Activated T-helper 2 cell treated with anti-CD3 and anti-CD28 coated beads, Interferon-gamma antibody, Interleukin-2, Interleukin-4, amounts not matched to agents 10 μg/mL and 5 μg/mL and 100 μg/mL, durations not matched to agents 14 hours and 24 hours and 36 hours (primary cell): ENCODE results near the gene MAPK14. TPM values are rescaled to one million over a fixed set of nuclear protein-coding genes. Genes with fewer than 3 reads are reported as not detected.
A peak's percentile ranks its signal among the peaks of the same experiment; 100 is the strongest.

Experiments used
- DNase-seq: peaks from one replicate; pipeline ENCODE4 v3.0.0; 2021; ENCODE audit warnings: low spot score
- H3K27ac Mint-ChIP-seq: one replicate; pipeline ENCODE4 v1.8.0; 2021; ENCODE audit warnings: mixed read lengths
- H3K27me3 Mint-ChIP-seq: one replicate; pipeline ENCODE4 v1.8.0; 2021; ENCODE audit warnings: low read depth, mixed read lengths
- H3K36me3 Mint-ChIP-seq: one replicate; pipeline ENCODE4 v1.8.0; 2021; ENCODE audit warnings: low read depth, mixed read lengths
- H3K4me1 Mint-ChIP-seq: one replicate; pipeline ENCODE4 v1.8.0; 2021; ENCODE audit warnings: low read depth, mixed read lengths
- H3K4me3 Mint-ChIP-seq: one replicate; pipeline ENCODE4 v1.8.0; 2021; ENCODE audit warnings: low read depth, mild to moderate bottlenecking, moderate library complexity, mixed read lengths
- H3K9me3 Mint-ChIP-seq: one replicate; pipeline ENCODE4 v1.8.0; 2021; ENCODE audit warnings: mixed read lengths
- intact Hi-C: fragments of 100-400 bp; cut with micrococcal nuclease; formaldehyde crosslinking; loops from one replicate; pipeline ENCODE4 v1.15.1; 2023
- total RNA-seq: library from RNA; stranded (reverse); gene quantifications from 2 replicates; pipeline ENCODE4 v1.2.3, GENCODE V29; 2022

Gene MAPK14
- total RNA-seq, 1 donor from 2014 or later, result 44.3 TPM

DNA sequence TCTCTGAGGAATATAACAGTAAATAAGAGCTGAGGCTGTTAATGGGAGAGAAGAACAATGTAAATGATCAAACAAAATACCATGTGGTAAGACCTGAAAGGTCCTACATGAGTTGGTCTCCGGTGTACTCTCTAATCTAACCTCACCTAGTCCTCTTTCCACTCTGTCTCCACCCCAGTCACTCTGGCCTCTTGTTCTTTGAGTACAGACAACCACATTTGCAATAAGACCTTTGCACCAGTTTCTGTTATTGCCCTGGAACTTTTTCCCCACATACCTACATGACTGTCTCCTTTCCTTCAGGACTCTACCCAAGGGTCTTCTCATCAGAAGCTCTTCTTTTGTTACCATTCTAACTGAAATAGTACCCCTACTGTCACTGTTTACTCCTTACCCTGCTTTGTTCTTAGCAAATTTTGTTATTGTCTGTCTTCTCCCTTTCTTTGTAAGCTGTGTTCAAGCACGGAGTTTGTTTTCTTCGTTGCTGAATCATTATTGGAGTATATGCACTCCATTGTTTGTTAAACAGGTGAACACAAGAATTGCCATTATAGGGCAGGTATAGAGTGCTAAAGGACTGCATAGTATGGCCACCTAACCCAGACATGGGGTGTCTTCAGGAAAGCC, 37.3 kb downstream of the MAPK14 start:
- Mint-ChIP-seq H3K27ac (peak overlapping the region; percentile 2), H3K36me3 (peaks cover 31% of the 10 kb centered on the region), H3K4me3 (no peak overlapping the region), H3K4me1 (peaks cover 29% of the 10 kb centered on the region), H3K9me3 (no peaks in the 10 kb centered on the region), H3K27me3 (no peaks in the 10 kb centered on the region)
- no peak for DNase-seq
- intact Hi-C loops, result no loop called here

GRCh38 chr6:36065916-36066315, 38.3 kb downstream of the MAPK14 start:
- Mint-ChIP-seq H3K36me3 (peaks cover 20% of the 10 kb centered on the region), H3K27ac (no peak overlapping the region), H3K27me3 (no peaks in the 10 kb centered on the region), H3K9me3 (no peaks in the 10 kb centered on the region), H3K4me3 (no peak overlapping the region), H3K4me1 (peaks cover 31% of the 10 kb centered on the region)
- DNase-seq, result no peak
- intact Hi-C loops, result no loop called here

GRCh38 chr6:36066817-36067216, 39.2 kb downstream of the MAPK14 start:
- Mint-ChIP-seq H3K27ac (no peak overlapping the region), H3K9me3 (no peaks in the 10 kb centered on the region), H3K4me3 (no peak overlapping the region), H3K36me3 (peaks cover 12% of the 10 kb centered on the region), H3K27me3 (no peaks in the 10 kb centered on the region), H3K4me1 (peaks cover 31% of the 10 kb centered on the region)
- no peak for DNase-seq
- intact Hi-C loops, result no loop called here

GRCh38 chr6:36067374-36068011, 39.9 kb downstream of the MAPK14 start:
- no peak overlapping the region for H3K27ac Mint-ChIP-seq

DNA sequence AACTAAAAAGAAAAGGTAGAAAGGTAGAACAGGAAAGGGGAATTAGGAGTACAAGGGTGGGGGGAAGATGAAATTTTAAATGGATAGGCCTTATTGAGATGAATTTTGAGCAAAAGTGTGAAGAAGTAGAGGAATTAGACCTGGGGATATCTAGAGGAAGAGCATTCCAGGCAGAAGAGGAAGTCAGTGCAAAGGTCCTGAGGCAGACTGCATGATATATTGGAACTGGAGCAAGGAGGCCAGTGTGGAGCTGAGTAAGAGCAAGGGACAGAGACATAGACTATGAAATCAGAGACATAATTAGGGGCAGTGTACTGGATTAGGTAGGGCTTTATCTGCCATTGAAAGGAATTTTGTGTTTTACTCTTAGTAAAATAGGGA, 40.4 kb downstream of the MAPK14 start:
- DNase-seq, result no peak
- no peaks in the 10 kb centered on the region for H3K27me3 Mint-ChIP-seq
- no peaks in the 10 kb centered on the region for H3K9me3 Mint-ChIP-seq
- peaks cover 31% of the 10 kb centered on the region for H3K4me1 Mint-ChIP-seq
- intact Hi-C loops, result no loop called here
- no peak overlapping the region for H3K27ac Mint-ChIP-seq
- no peak overlapping the region for H3K4me3 Mint-ChIP-seq
- H3K36me3 Mint-ChIP-seq, result peaks cover 17% of the 10 kb centered on the region

More at GRCh38 chr6:36067374-36068011, 39.9 kb downstream of the MAPK14 start:
- intact Hi-C loops, result no loop called here
- H3K4me1 Mint-ChIP-seq, result peaks cover 31% of the 10 kb centered on the region
- no peak for DNase-seq
- H3K36me3 Mint-ChIP-seq, result peaks cover 16% of the 10 kb centered on the region
- no peaks in the 10 kb centered on the region for H3K9me3 Mint-ChIP-seq
- no peaks in the 10 kb centered on the region for H3K27me3 Mint-ChIP-seq
- no peak overlapping the region for H3K4me3 Mint-ChIP-seq

- Mint-ChIP-seq H3K9me3 (no peaks in the 10 kb centered on the region), H3K27ac (no peak overlapping the region), H3K36me3 (peaks cover 18% of the 10 kb centered on the region), H3K4me3 (no peak overlapping the region), H3K27me3 (no peaks in the 10 kb centered on the region), H3K4me1 (peaks cover 30% of the 10 kb centered on the region)
- intact Hi-C loops, result no loop called here
- no peak for DNase-seq
Measured at GRCh38 chr6:36068586-36068985, 41.0 kb downstream of the MAPK14 start.

- Mint-ChIP-seq H3K4me1 (peaks cover 30% of the 10 kb centered on the region), H3K4me3 (no peak overlapping the region), H3K27ac (no peak overlapping the region), H3K27me3 (no peaks in the 10 kb centered on the region), H3K9me3 (no peaks in the 10 kb centered on the region), H3K36me3 (peaks cover 20% of the 10 kb centered on the region)
- intact Hi-C loops, result no loop called here
- DNase-seq, result no peak
Measured at GRCh38 chr6:36069573-36069972, 42.0 kb downstream of the MAPK14 start.

- intact Hi-C loops, result no loop called here
- H3K9me3 Mint-ChIP-seq, result no peaks in the 10 kb centered on the region
Measured at GRCh38 chr6:36070252-36070651, 42.6 kb downstream of the MAPK14 start.

DNA sequence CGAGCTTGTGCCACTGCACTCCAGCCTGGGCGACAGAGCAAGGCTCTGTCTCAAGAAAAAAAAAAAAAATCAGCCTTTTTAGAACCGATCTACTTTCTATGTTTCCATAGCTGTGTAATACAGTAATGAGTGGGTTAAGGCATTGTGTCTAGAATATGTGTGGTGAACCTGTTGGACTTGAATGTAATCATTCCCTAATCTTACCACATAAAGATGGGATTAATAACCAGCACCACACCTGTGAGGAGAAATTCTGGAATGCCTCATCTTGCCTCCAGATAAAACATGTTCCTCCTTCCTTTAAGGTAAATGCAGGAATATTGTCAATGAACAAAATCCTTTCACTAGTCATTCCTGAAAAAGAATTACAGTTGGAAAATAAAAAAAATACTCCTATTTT, 43.7 kb downstream of the MAPK14 start:
- Mint-ChIP-seq H3K27ac (no peak overlapping the region), H3K4me1 (peaks cover 23% of the 10 kb centered on the region), H3K9me3 (no peaks in the 10 kb centered on the region), H3K4me3 (no peak overlapping the region), H3K36me3 (peaks cover 24% of the 10 kb centered on the region), H3K27me3 (no peaks in the 10 kb centered on the region)
- intact Hi-C loops, result no loop called here
- no peak for DNase-seq

More at GRCh38 chr6:36070252-36070651, 42.6 kb downstream of the MAPK14 start:
- H3K27ac Mint-ChIP-seq, result no peak overlapping the region
- no peaks in the 10 kb centered on the region for H3K27me3 Mint-ChIP-seq
- no peak for DNase-seq
- peaks cover 25% of the 10 kb centered on the region for H3K4me1 Mint-ChIP-seq
- H3K4me3 Mint-ChIP-seq, result no peak overlapping the region
- peaks cover 16% of the 10 kb centered on the region for H3K36me3 Mint-ChIP-seq

GRCh38 chr6:36071714-36072113, 44.1 kb downstream of the MAPK14 start:
- H3K4me1 Mint-ChIP-seq, result peaks cover 20% of the 10 kb centered on the region
- peaks cover 28% of the 10 kb centered on the region for H3K36me3 Mint-ChIP-seq
- no peak for DNase-seq
- H3K27ac Mint-ChIP-seq, result no peak overlapping the region
- no peaks in the 10 kb centered on the region for H3K9me3 Mint-ChIP-seq
- H3K27me3 Mint-ChIP-seq, result no peaks in the 10 kb centered on the region
- intact Hi-C loops, result no loop called here
- no peak overlapping the region for H3K4me3 Mint-ChIP-seq

DNA sequence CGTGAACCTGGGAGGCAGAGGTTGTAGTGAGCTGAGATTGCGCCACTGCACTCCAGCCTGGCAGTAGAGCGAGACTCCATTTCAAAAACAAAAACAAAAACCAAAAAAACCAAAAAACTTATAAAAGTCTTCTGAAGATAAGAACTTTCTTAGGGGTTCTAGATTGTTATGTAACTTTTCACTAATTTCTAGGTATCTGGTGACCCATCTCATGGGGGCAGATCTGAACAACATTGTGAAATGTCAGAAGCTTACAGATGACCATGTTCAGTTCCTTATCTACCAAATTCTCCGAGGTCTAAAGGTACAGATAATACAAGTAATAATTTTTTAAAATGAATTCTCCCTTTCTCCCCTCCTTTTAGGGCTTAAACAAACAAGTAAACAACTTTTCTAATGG, 45.1 kb downstream of the MAPK14 start:
- Mint-ChIP-seq H3K36me3 (peaks cover 37% of the 10 kb centered on the region), H3K9me3 (no peaks in the 10 kb centered on the region), H3K4me3 (no peak overlapping the region), H3K27me3 (no peaks in the 10 kb centered on the region), H3K27ac (no peak overlapping the region), H3K4me1 (peaks cover 17% of the 10 kb centered on the region)
- intact Hi-C loops, result no loop called here
- no peak for DNase-seq

DNA sequence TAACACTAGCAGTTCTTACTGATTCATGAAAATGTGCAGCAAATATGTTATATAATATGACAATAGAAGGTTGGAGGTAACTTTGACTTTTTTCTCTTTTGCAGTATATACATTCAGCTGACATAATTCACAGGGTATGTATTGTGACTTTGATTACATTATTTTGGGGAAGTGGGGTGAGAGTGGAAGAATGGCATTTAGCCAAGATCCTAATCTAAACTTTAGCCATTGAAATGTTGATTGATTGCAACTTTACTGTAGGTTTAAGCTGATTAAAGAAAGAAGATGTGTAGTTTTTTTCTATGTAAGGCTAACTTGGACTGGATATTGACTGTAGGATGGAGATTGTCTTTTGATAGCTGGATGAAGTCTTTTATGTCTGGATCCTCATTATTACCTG, 46.0 kb downstream of the MAPK14 start:
- no peaks in the 10 kb centered on the region for H3K9me3 Mint-ChIP-seq
- intact Hi-C loops, result no loop called here
- no peak overlapping the region for H3K27ac Mint-ChIP-seq
- H3K27me3 Mint-ChIP-seq, result no peaks in the 10 kb centered on the region
- H3K4me1 Mint-ChIP-seq, result peaks cover 11% of the 10 kb centered on the region
- H3K4me3 Mint-ChIP-seq, result no peak overlapping the region
- H3K36me3 Mint-ChIP-seq, result peaks cover 46% of the 10 kb centered on the region
- DNase-seq, result no peak

- Mint-ChIP-seq H3K4me3 (no peak overlapping the region), H3K36me3 (peaks cover 65% of the 10 kb centered on the region), H3K9me3 (peaks cover 6% of the 10 kb centered on the region), H3K27ac (peak overlapping the region; percentile 6), H3K27me3 (no peaks in the 10 kb centered on the region), H3K4me1 (peaks cover 9% of the 10 kb centered on the region)
- intact Hi-C loops, result no loop called here
- DNase-seq, result no peak
Measured at GRCh38 chr6:36075656-36076055, 48.0 kb downstream of the MAPK14 start.
